T-cell (primary cell): ENCODE results near the gene PCDHGA2. TPM values are rescaled to one million over a fixed set of nuclear protein-coding genes. Genes with fewer than 3 reads are reported as not detected.
"Not testable (repeated sequence)": the region's sequence is repeated elsewhere in the genome, so short reads cannot be mapped to it uniquely, and the experiment has no call there.

Experiments used
- ATAC-seq, 4 experiments: fragments of 200-7000 bp in 3 of 4; fragments of 150-1000 bp in 1 of 4; cut with Tn5 transposase; replicated peaks in 1 of 4; 1 replicate in 3 of 4; 2 replicates in 1 of 4; pipeline ENCODE4 v1.10.0; 2021; ENCODE audit warnings: moderate library complexity in 3 of 4, mild to moderate bottlenecking in 2 of 4, moderate number of reproducible peaks in 1 of 4
- CTCF ChIA-PET, 2 donors: fragments of 300-600 bp; sonication (Branson Sonifier 250); formaldehyde crosslinking; loops; one replicate each; lab custom pipeline; 2022; ENCODE audit warnings: antibody characterized with exemption in 2 of 2; lab: Charles Lee
- POLR2A ChIA-PET, 2 donors: fragments of 300-600 bp; sonication (Branson Sonifier 250); formaldehyde crosslinking; loops; one replicate each; lab custom pipeline; 2022; ENCODE audit warnings: antibody characterized with exemption in 2 of 2; lab: Charles Lee
- DNase-seq, 35 experiments: peaks; one replicate each; pipeline versions ENCODE4 v3.0.0 to v3.0.0-alpha.2; 2013 to 2023
- H3K27ac ChIP-seq: one replicate; pipeline ENCODE4 v1.5.1; 2013; ENCODE audit warnings: low read length
- H3K27me3 ChIP-seq, 2 experiments: replicated peaks in 1 of 2; 1 replicate in 1 of 2; 2 replicates in 1 of 2; pipeline versions ENCODE4 v1.6.1 to v1.7.0; 2013; ENCODE audit warnings: low read length in 1 of 2, mixed read lengths in 1 of 2; ENCODE audit not compliant: control insufficient read depth in 2 of 2, insufficient read depth in 2 of 2; ENCODE audit errors: extremely low read depth in 1 of 2
- H3K36me3 ChIP-seq, 2 donors: 1 replicate in 1 of 2; 2 replicates in 1 of 2; pipeline versions ENCODE4 v1.6.1 to v1.7.0; 2013; ENCODE audit warnings: low read length in 1 of 2; ENCODE audit not compliant: control insufficient read depth in 2 of 2, insufficient read depth in 1 of 2; ENCODE audit errors: extremely low read depth in 1 of 2
- H3K4me1 ChIP-seq, 2 experiments: 1 replicate in 1 of 2; 2 replicates in 1 of 2; pipeline versions ENCODE4 v1.6.1 to v1.7.0; 2013; ENCODE audit warnings: low read length in 2 of 2, mixed read lengths in 1 of 2; ENCODE audit not compliant: insufficient read depth in 2 of 2, control insufficient read depth in 1 of 2; ENCODE audit errors: extremely low read depth in 1 of 2
- H3K4me3 ChIP-seq, 2 donors: 1 replicate in 1 of 2; 2 replicates in 1 of 2; pipeline versions ENCODE4 v1.5.1 to v1.7.0; 2013; ENCODE audit warnings: mild to moderate bottlenecking in 2 of 2, low read length in 1 of 2, moderate library complexity in 1 of 2; ENCODE audit not compliant: control insufficient read depth in 1 of 2; ENCODE audit errors: extremely low read depth in 1 of 2
- H3K9me3 ChIP-seq: 2 replicates; pipeline ENCODE4 v1.7.0; 2013
- H3K27ac Mint-ChIP-seq, 2 donors: one replicate each; pipeline ENCODE4 v1.8.0; 2020 to 2021; ENCODE audit warnings: mild to moderate bottlenecking in 2 of 2, mixed read lengths in 2 of 2
- H3K27me3 Mint-ChIP-seq, 2 donors: one replicate each; pipeline ENCODE4 v1.8.0; 2021 to 2022; ENCODE audit warnings: mixed read lengths in 2 of 2
- H3K36me3 Mint-ChIP-seq: one replicate; pipeline ENCODE4 v1.8.0; 2021; ENCODE audit warnings: mixed read lengths
- H3K4me1 Mint-ChIP-seq, 3 donors: one replicate each; pipeline ENCODE4 v1.8.0; 2020 to 2022; ENCODE audit warnings: mixed read lengths in 3 of 3, mild to moderate bottlenecking in 1 of 3
- H3K4me3 Mint-ChIP-seq, 3 donors: one replicate each; pipeline ENCODE4 v1.8.0; 2020 to 2022; ENCODE audit warnings: mild to moderate bottlenecking in 3 of 3, mixed read lengths in 3 of 3, moderate library complexity in 3 of 3
- H3K9me3 Mint-ChIP-seq, 3 donors: one replicate each; pipeline ENCODE4 v1.8.0; 2020 to 2022; ENCODE audit warnings: mixed read lengths in 3 of 3
- WGBS: methylation state at CpG from one replicate; pipeline ENCODE4 v1.1.5; 2013; ENCODE audit warnings: missing lambda C conversion rate; ENCODE audit not compliant: insufficient coverage; 5-methylcytosine and 5-hydroxymethylcytosine counted together
- total RNA-seq, 35 experiments: library from RNA in 6 of 35; stranded (reverse) in 6 of 35; fragments of 120-200 nt in 1 of 35; gene quantifications; one replicate each; pipeline versions ENCODE4 v1.2.1 to v1.2.4 and lab custom pipeline; 2013 to 2026

PCDHGA2 gene
- total RNA-seq, 5 donors from 2014 or later (not counting 1 experiment from before 2014, with no cell fraction given) = 0.13 to 0.15 TPM; not detected in 3

DNA sequence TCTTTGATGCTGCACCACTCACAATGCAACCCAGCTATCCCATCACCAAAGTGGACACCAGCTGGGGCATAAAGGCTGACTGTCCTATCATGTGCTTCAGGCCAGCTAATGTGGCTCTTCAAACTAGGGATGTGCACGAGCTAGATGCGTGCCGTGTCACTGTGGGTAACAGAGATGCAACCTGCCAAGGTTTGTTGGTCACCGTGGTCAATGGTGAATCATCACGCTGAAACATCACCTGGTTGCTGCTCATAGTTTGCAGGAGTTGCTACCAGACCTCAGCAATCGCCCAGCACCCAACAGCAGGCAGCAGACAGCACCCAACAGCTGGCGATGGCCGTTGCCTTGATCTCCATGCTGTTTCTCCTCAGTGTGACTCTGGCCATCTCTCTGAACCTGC lies 10.3 kb upstream of the PCDHGA2 start:
- Mint-ChIP-seq H3K27ac (no peak overlapping the region), H3K9me3 (peaks cover 0 to 36% (median 32%) of the 10 kb centered on the region in 3 donors), H3K4me3 (no peak overlapping the region), H3K36me3 (peaks cover 14% of the 10 kb centered on the region), H3K4me1 (peaks cover 7 to 13% (median 10%) of the 10 kb centered on the region in 3 donors), H3K27me3 (peaks cover 44 to 63% of the 10 kb centered on the region in 2 donors)
- ATAC-seq (no peak), DNase-seq (no peak)
- Histone ChIP-seq H3K4me1 (peaks cover 0 to 6% of the 10 kb centered on the region in 2 experiments), H3K27ac (no peak overlapping the region), H3K27me3 (peaks cover 8 to 43% of the 10 kb centered on the region in 2 experiments), H3K9me3 (peaks cover 4% of the 10 kb centered on the region), H3K36me3 (no peaks in the 10 kb centered on the region), H3K4me3 (no peak overlapping the region)
- ChIA-PET POLR2A (no interaction called here), CTCF (interaction anchor here (0.6 to 3.7 kb wide), 8 partner anchors 9 to 236 kb away, joined by 3 to 28 read pairs (median 4); partner anchors contain the start of gene TAF7 (in 1 of the 2))
- 77% methylated on average over 6 of the region's 8 CpGs for WGBS

DNA sequence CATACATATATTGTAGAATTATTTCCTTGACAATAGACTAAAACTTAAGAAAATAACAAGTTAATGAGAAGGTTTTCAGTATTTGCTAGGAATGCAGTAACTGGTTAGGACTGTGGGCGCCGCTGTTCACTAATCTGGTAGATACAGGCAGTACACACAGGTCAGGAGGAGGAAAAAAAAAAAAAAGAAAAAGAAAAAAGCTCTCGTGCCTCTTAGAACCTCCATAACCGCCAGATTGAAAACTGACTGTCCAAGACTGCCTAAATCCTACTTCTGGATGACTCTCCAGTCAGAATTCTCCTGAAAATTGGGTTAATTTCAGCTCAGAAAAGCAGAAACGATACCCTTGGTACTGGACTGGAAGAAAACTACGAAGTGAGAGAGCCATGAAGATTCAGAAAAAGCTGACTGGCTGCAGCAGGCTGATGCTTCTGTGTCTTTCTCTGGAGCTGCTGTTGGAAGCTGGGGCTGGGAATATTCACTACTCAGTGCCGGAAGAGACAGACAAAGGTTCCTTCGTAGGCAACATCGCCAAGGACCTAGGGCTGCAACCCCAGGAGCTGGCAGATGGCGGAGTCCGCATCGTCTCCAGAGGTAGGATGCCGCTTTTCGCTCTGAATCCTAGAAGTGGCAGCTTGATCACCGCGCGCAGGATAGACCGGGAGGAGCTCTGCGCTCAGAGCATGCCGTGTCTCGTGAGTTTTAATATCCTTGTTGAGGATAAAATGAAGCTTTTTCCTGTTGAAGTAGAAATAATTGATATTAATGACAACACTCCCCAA lies 8.1 kb upstream of the PCDHGA2 start, which contains the start of gene PCDHGA1:
TSS of gene PCDHGA1 (plus strand) at position 216 of the 782 bp plus-strand sequence.
- H3K27me3 ChIP-seq = peaks cover 12 to 51% of the 10 kb centered on the region in 2 experiments
- no peaks in the 10 kb centered on the region for H3K36me3 ChIP-seq
- Mint-ChIP-seq H3K4me3 (peak within 1 kb of the TSS in 2 of 3 donors; percentile 17 to 47), H3K27me3 (peaks cover 61 to 81% of the 10 kb centered on the region in 2 donors), H3K27ac (no peak within 1 kb of the TSS), H3K4me1 (peaks cover 7 to 13% (median 10%) of the 10 kb centered on the region in 3 donors), H3K36me3 (peaks cover 13% of the 10 kb centered on the region), H3K9me3 (peaks cover 10 to 43% (median 40%) of the 10 kb centered on the region in 3 donors)
- POLR2A ChIA-PET = interaction anchor here (0.6 to 1.0 kb wide), 4 partner anchors 10 to 282 kb away, joined by 4 to 9 read pairs (median 5); partner anchors contain the start of gene TAF7 (in 1 of the 2)
- WGBS = 40% methylated on average over 5 of the region's 21 CpGs
- peaks cover 0 to 6% of the 10 kb centered on the region in 2 experiments for H3K4me1 ChIP-seq
- H3K27ac ChIP-seq = no peak within 1 kb of the TSS
- no peak within 1 kb of the TSS for H3K4me3 ChIP-seq
- ATAC-seq (peak in 1 of 4 experiments; percentile 59), DNase-seq (peak in 15 of 35 experiments; percentile 12 to 50 (median 21))
- CTCF ChIA-PET = interaction anchor here (0.6 to 3.7 kb wide), 13 partner anchors 9 to 328 kb away, joined by 3 to 28 read pairs (median 4); partner anchors contain the start of genes PCDHGB3 (in 2 of the 2), PCDHGA4 (in 1 of the 2) and TAF7 (in 1 of the 2)
- peaks cover 3% of the 10 kb centered on the region for H3K9me3 ChIP-seq

DNA sequence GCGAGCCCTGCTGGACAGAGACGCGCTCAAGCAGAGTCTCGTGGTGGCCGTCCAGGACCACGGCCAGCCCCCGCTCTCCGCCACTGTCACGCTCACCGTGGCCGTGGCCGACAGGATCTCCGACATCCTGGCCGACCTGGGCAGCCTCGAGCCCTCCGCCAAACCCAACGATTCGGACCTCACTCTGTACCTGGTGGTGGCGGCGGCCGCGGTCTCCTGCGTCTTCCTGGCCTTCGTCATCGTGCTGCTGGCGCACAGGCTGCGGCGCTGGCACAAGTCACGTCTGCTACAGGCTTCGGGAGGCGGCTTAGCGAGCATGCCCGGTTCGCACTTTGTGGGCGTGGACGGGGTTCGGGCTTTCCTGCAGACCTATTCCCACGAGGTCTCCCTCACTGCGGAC lies 6.0 kb upstream of the PCDHGA2 start:
- CTCF ChIA-PET = interaction anchor here in 1 of 2 donors (0.6 kb wide), 2 partner anchors 112 to 789 kb away, joined by 3 to 4 read pairs; no protein-coding TSS in a partner anchor
- ATAC-seq, H3K4me3 Mint-ChIP-seq, H3K4me3 ChIP-seq, H3K4me1 Mint-ChIP-seq, POLR2A ChIA-PET, H3K9me3 ChIP-seq, H3K27ac Mint-ChIP-seq, H3K36me3 ChIP-seq, H3K27ac ChIP-seq, H3K4me1 ChIP-seq, DNase-seq: not testable (repeated sequence)
- peaks cover 63 to 87% of the 10 kb centered on the region in 2 donors for H3K27me3 Mint-ChIP-seq
- 56% methylated on average over 33 of the region's 39 CpGs for WGBS
- peaks cover 10 to 56% (median 46%) of the 10 kb centered on the region in 3 donors for H3K9me3 Mint-ChIP-seq
- H3K27me3 ChIP-seq = peaks cover 14 to 44% of the 10 kb centered on the region in 2 experiments
- H3K36me3 Mint-ChIP-seq = peaks cover 12% of the 10 kb centered on the region

GRCh38 chr5:141340781-141341354 lies 2.3 kb downstream of the PCDHGA2 start:
- CTCF ChIA-PET, H3K9me3 ChIP-seq, H3K4me1 Mint-ChIP-seq, H3K4me3 ChIP-seq, POLR2A ChIA-PET, H3K36me3 ChIP-seq, DNase-seq, H3K27ac ChIP-seq, ATAC-seq, H3K4me3 Mint-ChIP-seq, H3K4me1 ChIP-seq, H3K27ac Mint-ChIP-seq: not testable (repeated sequence)
- H3K36me3 Mint-ChIP-seq = peaks cover 21% of the 10 kb centered on the region
- peaks cover 6 to 47% of the 10 kb centered on the region in 2 experiments for H3K27me3 ChIP-seq
- peaks cover 16 to 54% (median 50%) of the 10 kb centered on the region in 3 donors for H3K9me3 Mint-ChIP-seq
- H3K27me3 Mint-ChIP-seq = peaks cover 63 to 81% of the 10 kb centered on the region in 2 donors
- whole genome bisulfite sequencing = 72% methylated on average over 26 of the region's 45 CpGs

- Mint-ChIP-seq H3K36me3 (peaks cover 18% of the 10 kb centered on the region), H3K27ac (no peak overlapping the region), H3K4me3 (no peak overlapping the region), H3K27me3 (peaks cover 62 to 76% of the 10 kb centered on the region in 2 donors), H3K4me1 (peaks cover 0 to 2% (median 0%) of the 10 kb centered on the region in 3 donors), H3K9me3 (peaks cover 16 to 46% (median 41%) of the 10 kb centered on the region in 3 donors)
- H3K27ac ChIP-seq = no peak overlapping the region
- POLR2A ChIA-PET = no interaction called here
- H3K9me3 ChIP-seq = peaks cover 3% of the 10 kb centered on the region
- peaks cover 4 to 51% of the 10 kb centered on the region in 2 experiments for H3K27me3 ChIP-seq
- CTCF ChIA-PET = no interaction called here
- H3K36me3 ChIP-seq = no peaks in the 10 kb centered on the region
- WGBS = 0% methylated on average over 1 of the region's 1 CpG
- H3K4me1 ChIP-seq = no peaks in the 10 kb centered on the region
- ATAC-seq (no peak), DNase-seq (no peak)
- no peak overlapping the region for H3K4me3 ChIP-seq
Measured at GRCh38 chr5:141342773-141343172, 4.2 kb downstream of the PCDHGA2 start.
